HG03097 (cell line): ENCODE results near the gene CRNKL1.

ENCODE experiments used
- ATAC-seq: cut with Tn5 transposase; IDR thresholded peaks from one replicate; pipeline ENCODE4 v1.9.1; 2021; ENCODE audit not compliant: unreplicated experiment, low FRiP score

CRNKL1 gene

DNA sequence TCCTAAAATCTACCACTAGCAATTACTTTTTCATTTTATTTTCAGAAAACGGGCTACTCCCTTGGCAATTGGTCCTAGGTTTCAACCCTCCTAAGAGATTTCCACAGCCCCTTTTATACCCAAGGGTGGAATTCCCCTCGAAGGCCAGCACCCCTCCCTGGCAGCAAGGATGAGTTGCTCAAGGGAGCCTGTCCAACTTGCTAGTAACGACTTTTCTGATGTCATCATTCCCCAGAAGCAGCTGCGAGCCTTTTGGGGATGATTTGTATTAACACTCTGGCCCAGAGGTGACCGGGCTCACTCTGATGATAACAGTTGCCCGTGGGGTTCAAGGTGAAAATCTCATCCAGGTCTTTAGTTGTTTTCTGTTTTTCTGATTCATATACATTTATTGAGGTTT lies 65.8 kb downstream of the CRNKL1 start:
- ATAC-seq = no peak
